Omental fat pad (tissue), 4 donors: ENCODE data around the gene BRD8. TPM values are rescaled to one million over a fixed set of nuclear protein-coding genes. Genes with fewer than 3 reads are reported as not detected.

Source experiments
- ATAC-seq: fragments of 150-250 bp; one replicate; pipeline ENCODE4 v1.9.1; 2016; ENCODE audit warnings: mild to moderate bottlenecking, moderate library complexity; ENCODE audit not compliant: low FRiP score
- DNase-seq: peaks from one replicate; pipeline ENCODE4 v3.0.0-alpha.2; 2019; ENCODE audit warnings: low spot score
- total RNA-seq, 4 donors: library from RNA; depleted of rRNA; stranded (reverse); fragments of >200 nt; gene quantifications; one replicate each; pipeline ENCODE4 v1.1.0, GENCODE V29; 2016
- TF ChIP-seq, protein P1 (sequence below), 3 donors: fragments of 450-650 bp; IDR thresholded peaks; one replicate each; pipeline ENCODE4 v1.5.1; 2016 to 2017; ENCODE audit warnings: antibody characterized with exemption in 3 of 3, mild to moderate bottlenecking in 3 of 3, moderate library complexity in 2 of 3

BRD8 gene
- total RNA-seq, 4 donors from 2014 or later, result 25.0 to 49.2 (median 29.0) TPM

GRCh38 chr5:138141734-138142133 lies 36.7 kb downstream of the BRD8 start:
- DNase-seq (no peak), ATAC-seq (no peak)
- TF ChIP-seq, protein P1, sequence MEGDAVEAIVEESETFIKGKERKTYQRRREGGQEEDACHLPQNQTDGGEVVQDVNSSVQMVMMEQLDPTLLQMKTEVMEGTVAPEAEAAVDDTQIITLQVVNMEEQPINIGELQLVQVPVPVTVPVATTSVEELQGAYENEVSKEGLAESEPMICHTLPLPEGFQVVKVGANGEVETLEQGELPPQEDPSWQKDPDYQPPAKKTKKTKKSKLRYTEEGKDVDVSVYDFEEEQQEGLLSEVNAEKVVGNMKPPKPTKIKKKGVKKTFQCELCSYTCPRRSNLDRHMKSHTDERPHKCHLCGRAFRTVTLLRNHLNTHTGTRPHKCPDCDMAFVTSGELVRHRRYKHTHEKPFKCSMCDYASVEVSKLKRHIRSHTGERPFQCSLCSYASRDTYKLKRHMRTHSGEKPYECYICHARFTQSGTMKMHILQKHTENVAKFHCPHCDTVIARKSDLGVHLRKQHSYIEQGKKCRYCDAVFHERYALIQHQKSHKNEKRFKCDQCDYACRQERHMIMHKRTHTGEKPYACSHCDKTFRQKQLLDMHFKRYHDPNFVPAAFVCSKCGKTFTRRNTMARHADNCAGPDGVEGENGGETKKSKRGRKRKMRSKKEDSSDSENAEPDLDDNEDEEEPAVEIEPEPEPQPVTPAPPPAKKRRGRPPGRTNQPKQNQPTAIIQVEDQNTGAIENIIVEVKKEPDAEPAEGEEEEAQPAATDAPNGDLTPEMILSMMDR (IDR thresholded peaks at IDR 0.05), result no peak

- TF ChIP-seq, protein P1 (IDR thresholded peaks at IDR 0.05), result no peak
- DNase-seq (no peak), ATAC-seq (no peak)
Measured at GRCh38 chr5:138140268-138140667, 38.2 kb downstream of the BRD8 start.

DNA sequence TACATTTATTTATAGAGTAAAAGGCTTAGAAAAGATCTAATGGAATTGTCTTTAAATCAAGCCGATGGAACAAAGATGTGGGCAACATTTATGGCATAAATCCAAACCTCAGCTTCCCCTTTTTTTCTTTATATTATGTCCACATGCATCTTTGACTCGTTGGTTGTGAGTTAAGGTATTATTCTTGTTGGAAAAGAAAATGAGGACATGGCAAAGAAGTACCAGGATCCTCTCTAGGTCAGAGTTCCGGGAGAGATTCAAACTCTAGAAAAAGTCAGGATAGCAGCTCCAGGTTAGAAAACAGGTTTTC lies 38.7 kb downstream of the BRD8 start:
- ATAC-seq (no peak), DNase-seq (no peak)
- TF ChIP-seq, protein P1 (IDR thresholded peaks at IDR 0.05), result no peak

DNA sequence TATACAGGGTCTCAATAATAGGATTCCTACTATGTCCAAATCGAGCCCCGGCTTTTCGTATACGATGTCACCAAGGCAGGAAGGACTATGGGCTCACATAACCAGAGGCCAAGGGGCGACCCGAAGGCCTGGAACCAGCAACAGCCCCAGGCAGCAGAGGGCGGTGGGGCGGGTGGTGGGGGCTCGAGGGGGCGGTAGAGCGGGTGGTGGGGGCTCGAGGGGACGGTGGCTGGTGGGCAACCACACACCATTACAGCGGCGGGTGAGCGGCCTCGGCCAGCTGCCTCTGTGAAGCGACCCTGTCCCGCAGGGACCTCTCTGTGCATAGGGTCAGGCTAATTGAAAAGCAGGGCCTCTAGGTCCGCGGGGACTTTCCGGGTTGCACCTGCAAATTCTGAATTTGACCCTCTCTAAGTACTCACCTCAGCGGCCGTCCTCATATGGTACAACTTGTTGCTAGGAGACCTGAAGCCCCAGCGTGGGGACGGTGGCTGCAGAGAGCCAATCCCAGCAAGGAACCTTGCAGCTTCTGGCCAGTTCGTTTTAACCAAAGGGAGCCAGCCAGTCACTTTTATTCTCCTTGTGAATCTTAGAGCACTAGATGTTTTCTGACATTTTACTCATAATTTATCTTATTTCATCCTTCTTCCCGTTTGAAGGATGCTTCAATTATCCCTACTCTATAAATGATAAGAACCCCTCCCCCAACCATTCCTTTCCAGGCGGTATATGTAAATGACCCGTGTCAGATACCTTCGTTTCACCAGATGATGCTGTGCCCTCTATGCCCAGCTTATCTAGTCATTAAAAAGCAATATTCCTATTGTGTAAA lies 39.3 kb downstream of the BRD8 start, which contains the start of gene NME5:
Gene NME5 (minus strand): TSS at position 480 of the 832 bp plus-strand sequence. CDS start 648 bp downstream, outside the sequence.
- no peak for ATAC-seq
- DNase-seq, result no peak
- TF ChIP-seq, protein P1 (IDR thresholded peaks at IDR 0.05), result no peak

GRCh38 chr5:138132543-138132942 lies 45.9 kb downstream of the BRD8 start:
- ATAC-seq (no peak), DNase-seq (no peak)
- TF ChIP-seq, protein P1 (IDR thresholded peaks at IDR 0.05), result no peak

DNA sequence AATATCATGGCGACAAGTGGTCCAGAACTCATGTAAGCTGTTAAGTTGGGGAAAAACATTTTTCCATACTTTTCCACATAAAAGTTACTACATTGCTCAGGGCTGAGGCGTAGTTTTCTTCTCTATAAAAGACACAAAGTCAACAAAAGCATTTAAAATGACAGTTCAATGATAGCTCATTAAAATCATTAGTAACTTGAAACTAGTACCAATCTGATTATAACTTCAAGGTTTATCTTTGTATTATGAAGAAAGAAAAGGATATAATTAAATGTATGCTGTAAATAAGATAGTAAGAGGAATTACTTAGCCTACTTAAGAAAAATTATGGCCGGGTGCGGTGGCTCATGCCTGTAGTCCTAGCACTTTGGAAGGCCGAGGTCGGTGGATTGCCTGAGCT lies 49.1 kb downstream of the BRD8 start:
- TF ChIP-seq, protein P1 (IDR thresholded peaks at IDR 0.05), result no peak
- DNase-seq (no peak), ATAC-seq (no peak)

DNA sequence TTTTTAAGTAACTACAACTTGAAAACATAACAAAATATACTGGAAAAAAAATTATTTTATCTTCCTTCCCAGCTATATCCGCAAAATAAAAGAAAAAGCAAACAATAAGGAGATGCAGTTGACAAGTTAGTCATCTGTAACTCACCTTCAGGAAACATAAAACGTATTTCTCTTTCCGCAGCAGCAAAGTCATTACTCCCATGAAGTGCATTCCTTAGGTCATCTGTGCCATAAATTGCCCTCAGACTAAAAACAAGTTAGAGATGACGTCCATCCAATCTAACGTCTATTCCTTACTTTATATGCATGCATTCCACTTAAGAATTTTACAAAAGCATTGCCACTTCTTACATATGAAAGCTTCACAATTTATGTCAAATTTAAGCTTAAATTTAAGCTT lies 50.1 kb downstream of the BRD8 start:
- no peak for DNase-seq
- ATAC-seq, result no peak
- TF ChIP-seq, protein P1 (IDR thresholded peaks at IDR 0.05), result no peak
